ENCODE results near the gene MAB21L1. TPM values are rescaled to one million over a fixed set of nuclear protein-coding genes. Genes with fewer than 3 reads are reported as not detected.

MAB21L1 gene
- total RNA-seq, 3 donors from 2014 or later (not counting 1 experiment from before 2014, with no cell fraction given), result 0.20 TPM; not detected in 2

DNA sequence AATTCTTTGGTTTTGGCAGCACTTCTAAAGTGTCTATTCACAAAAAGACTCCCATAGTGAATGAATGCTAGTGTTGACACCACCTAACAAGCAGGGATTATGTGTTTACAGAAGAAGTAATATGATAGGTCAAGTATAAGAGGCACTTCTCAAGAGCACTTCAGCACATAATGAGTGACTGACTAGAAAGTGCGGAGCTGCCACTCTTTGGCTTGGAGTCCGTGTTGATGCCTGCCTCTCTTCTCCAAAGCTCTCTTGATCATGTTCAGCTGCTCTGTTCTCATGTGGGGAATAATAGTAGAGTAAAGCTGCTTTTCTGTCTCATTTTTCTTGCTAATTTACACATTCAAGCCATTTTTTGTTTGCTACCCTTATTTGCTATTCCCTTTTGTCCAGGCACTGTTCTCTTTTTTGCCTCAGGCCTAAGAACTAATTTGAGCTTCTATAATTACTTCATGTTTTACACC lies 22.7 kb upstream of the MAB21L1 start:
- Histone ChIP-seq H3K4me3 (ENCODE audit: low read length) (no peak overlapping the region), H3K9me3 (ENCODE audit: control insufficient read depth, insufficient read depth, low read length) (peaks cover 3% of the 10 kb centered on the region), H3K27ac (ENCODE audit: low read length) (no peak overlapping the region), H3K36me3 (ENCODE audit: control insufficient read depth, insufficient read depth, low read length) (no peaks in the 10 kb centered on the region), H3K4me1 (ENCODE audit: control insufficient read depth, insufficient read depth, low read length) (no peaks in the 10 kb centered on the region), H3K27me3 (ENCODE audit: control insufficient read depth, insufficient read depth, low read length) (no peaks in the 10 kb centered on the region)
- Mint-ChIP-seq H3K36me3 (peaks cover 6% of the 10 kb centered on the region), H3K9me3 (peaks cover 0 to 3% of the 10 kb centered on the region in 2 donors), H3K4me3 (no peak overlapping the region), H3K4me1 (no peaks in the 10 kb centered on the region), H3K27ac (no peak overlapping the region), H3K27me3 (ENCODE audit: low read depth in 2 of 2) (no peaks in the 10 kb centered on the region)
- WGBS (ENCODE audit: insufficient coverage), result 90% methylated on average over 2 of the region's 2 CpGs
- intact Hi-C loops (cut with micrococcal nuclease), result no loop called here
- DNase-seq, result no peak
- ATAC-seq, result no peak
- TF ChIP-seq, protein P1, sequence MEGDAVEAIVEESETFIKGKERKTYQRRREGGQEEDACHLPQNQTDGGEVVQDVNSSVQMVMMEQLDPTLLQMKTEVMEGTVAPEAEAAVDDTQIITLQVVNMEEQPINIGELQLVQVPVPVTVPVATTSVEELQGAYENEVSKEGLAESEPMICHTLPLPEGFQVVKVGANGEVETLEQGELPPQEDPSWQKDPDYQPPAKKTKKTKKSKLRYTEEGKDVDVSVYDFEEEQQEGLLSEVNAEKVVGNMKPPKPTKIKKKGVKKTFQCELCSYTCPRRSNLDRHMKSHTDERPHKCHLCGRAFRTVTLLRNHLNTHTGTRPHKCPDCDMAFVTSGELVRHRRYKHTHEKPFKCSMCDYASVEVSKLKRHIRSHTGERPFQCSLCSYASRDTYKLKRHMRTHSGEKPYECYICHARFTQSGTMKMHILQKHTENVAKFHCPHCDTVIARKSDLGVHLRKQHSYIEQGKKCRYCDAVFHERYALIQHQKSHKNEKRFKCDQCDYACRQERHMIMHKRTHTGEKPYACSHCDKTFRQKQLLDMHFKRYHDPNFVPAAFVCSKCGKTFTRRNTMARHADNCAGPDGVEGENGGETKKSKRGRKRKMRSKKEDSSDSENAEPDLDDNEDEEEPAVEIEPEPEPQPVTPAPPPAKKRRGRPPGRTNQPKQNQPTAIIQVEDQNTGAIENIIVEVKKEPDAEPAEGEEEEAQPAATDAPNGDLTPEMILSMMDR (IDR thresholded peaks at IDR 0.05), result no peak

- no peaks in the 10 kb centered on the region for H3K36me3 ChIP-seq (ENCODE audit: control insufficient read depth, insufficient read depth, low read length)
- no peak overlapping the region for H3K4me3 Mint-ChIP-seq
- H3K9me3 ChIP-seq (ENCODE audit: control insufficient read depth, insufficient read depth, low read length), result peaks cover 3% of the 10 kb centered on the region
- H3K4me1 ChIP-seq (ENCODE audit: control insufficient read depth, insufficient read depth, low read length), result no peaks in the 10 kb centered on the region
- peaks cover 0 to 3% of the 10 kb centered on the region in 2 donors for H3K9me3 Mint-ChIP-seq
- no peak overlapping the region for H3K27ac ChIP-seq (ENCODE audit: low read length)
- no peak for DNase-seq
- H3K4me1 Mint-ChIP-seq, result no peaks in the 10 kb centered on the region
- H3K27me3 Mint-ChIP-seq (ENCODE audit: low read depth in 2 of 2), result no peaks in the 10 kb centered on the region
- no peak for ATAC-seq
- no peak overlapping the region for H3K4me3 ChIP-seq (ENCODE audit: low read length)
- peaks cover 8% of the 10 kb centered on the region for H3K36me3 Mint-ChIP-seq
- TF ChIP-seq, protein P1 (IDR thresholded peaks at IDR 0.05), result no peak
- H3K27ac Mint-ChIP-seq, result no peak overlapping the region
- intact Hi-C loops (cut with micrococcal nuclease), result no loop called here
- no peaks in the 10 kb centered on the region for H3K27me3 ChIP-seq (ENCODE audit: control insufficient read depth, insufficient read depth, low read length)
These were observed 21.7 kb upstream of the MAB21L1 start for GRCh38 chr13:35498231-35498630.

DNA sequence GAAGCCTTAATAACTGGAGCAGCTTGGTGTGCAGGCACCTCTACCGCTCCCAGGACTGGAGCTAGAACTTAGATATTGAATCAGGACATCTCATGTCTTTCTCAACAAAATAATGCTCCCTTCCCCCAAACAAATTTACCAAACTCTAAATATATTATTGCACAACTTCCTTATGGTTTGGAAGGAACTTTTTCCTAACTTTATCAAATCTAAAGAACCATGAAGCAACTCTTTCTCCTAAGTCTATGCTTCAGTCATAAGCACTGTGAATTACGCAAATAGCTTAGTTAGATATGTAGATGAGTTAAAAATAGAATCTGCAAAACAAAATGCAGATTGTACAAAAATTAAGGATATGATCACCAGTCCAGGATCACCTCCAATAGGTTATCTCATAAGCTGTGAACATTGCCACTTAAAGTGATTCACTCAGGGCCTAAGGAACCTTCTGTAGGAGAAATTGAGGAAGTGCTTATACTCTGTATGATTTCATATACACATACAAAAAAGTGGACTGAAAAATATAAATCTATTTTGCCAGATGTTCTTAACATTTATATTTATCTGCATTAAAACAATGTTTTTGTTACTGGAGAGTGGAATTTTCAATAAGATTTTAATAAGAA lies 20.4 kb upstream of the MAB21L1 start:
- ATAC-seq (no peak), DNase-seq (no peak)
- peaks cover 19% of the 10 kb centered on the region for H3K36me3 Mint-ChIP-seq
- TF ChIP-seq, protein P1 (IDR thresholded peaks at IDR 0.05), result no peak
- H3K27ac Mint-ChIP-seq, result no peak overlapping the region
- H3K4me3 Mint-ChIP-seq, result no peak overlapping the region
- no peaks in the 10 kb centered on the region for H3K27me3 ChIP-seq (ENCODE audit: control insufficient read depth, insufficient read depth, low read length)
- intact Hi-C loops (cut with micrococcal nuclease), result no loop called here
- 73% methylated on average over 2 of the region's 2 CpGs for WGBS (ENCODE audit: insufficient coverage)
- H3K4me1 Mint-ChIP-seq, result no peaks in the 10 kb centered on the region
- no peaks in the 10 kb centered on the region for H3K4me1 ChIP-seq (ENCODE audit: control insufficient read depth, insufficient read depth, low read length)
- no peak overlapping the region for H3K4me3 ChIP-seq (ENCODE audit: low read length)
- peaks cover 3% of the 10 kb centered on the region for H3K9me3 ChIP-seq (ENCODE audit: control insufficient read depth, insufficient read depth, low read length)
- H3K27ac ChIP-seq (ENCODE audit: low read length), result no peak overlapping the region
- no peaks in the 10 kb centered on the region for H3K36me3 ChIP-seq (ENCODE audit: control insufficient read depth, insufficient read depth, low read length)
- peaks cover 0 to 13% of the 10 kb centered on the region in 2 donors for H3K27me3 Mint-ChIP-seq (ENCODE audit: low read depth in 2 of 2)
- H3K9me3 Mint-ChIP-seq, result peaks cover 0 to 3% of the 10 kb centered on the region in 2 donors

DNA sequence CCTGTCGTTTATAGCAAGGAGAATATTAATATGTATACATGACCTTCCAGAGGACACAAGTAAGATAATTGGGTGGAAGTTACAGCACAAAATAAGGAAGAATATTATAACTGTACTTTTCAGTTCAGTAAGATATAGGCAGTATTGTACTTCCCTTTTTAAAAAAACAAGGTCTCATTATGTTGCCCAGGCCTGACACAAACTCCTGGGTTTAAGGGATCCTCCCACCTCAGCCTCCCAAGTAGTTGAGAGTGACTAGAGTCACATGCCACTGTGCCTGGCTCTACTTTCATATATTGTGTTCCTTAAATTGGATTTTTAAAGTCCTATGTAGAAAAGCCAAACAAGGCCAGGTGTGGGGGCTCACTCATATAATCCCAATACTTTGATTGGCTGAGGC lies 19.5 kb upstream of the MAB21L1 start:
- peaks cover 3% of the 10 kb centered on the region for H3K9me3 ChIP-seq (ENCODE audit: control insufficient read depth, insufficient read depth, low read length)
- H3K4me1 Mint-ChIP-seq, result no peaks in the 10 kb centered on the region
- H3K36me3 Mint-ChIP-seq, result peaks cover 24% of the 10 kb centered on the region
- H3K4me3 Mint-ChIP-seq, result no peak overlapping the region
- H3K36me3 ChIP-seq (ENCODE audit: control insufficient read depth, insufficient read depth, low read length), result no peaks in the 10 kb centered on the region
- no peaks in the 10 kb centered on the region for H3K27me3 ChIP-seq (ENCODE audit: control insufficient read depth, insufficient read depth, low read length)
- H3K27ac ChIP-seq (ENCODE audit: low read length), result no peak overlapping the region
- H3K9me3 Mint-ChIP-seq, result peaks cover 0 to 3% of the 10 kb centered on the region in 2 donors
- intact Hi-C loops (cut with micrococcal nuclease), result no loop called here
- no peaks in the 10 kb centered on the region for H3K4me1 ChIP-seq (ENCODE audit: control insufficient read depth, insufficient read depth, low read length)
- ATAC-seq (no peak), DNase-seq (no peak)
- H3K27ac Mint-ChIP-seq, result no peak overlapping the region
- 80% methylated on average over 1 of the region's 1 CpG for WGBS (ENCODE audit: insufficient coverage)
- TF ChIP-seq, protein P1 (IDR thresholded peaks at IDR 0.05), result no peak
- H3K27me3 Mint-ChIP-seq (ENCODE audit: low read depth in 2 of 2), result peaks cover 0 to 20% of the 10 kb centered on the region in 2 donors
- H3K4me3 ChIP-seq (ENCODE audit: low read length), result no peak overlapping the region
